Upper lobe of left lung (tissue), 6 donors: ENCODE measurements around the gene TMEM164. TPM values are rescaled to one million over a fixed set of nuclear protein-coding genes. Genes with fewer than 3 reads are reported as not detected.

Experiments
- ATAC-seq, 2 donors: fragments of 200-7000 bp; cut with Tn5 transposase; one replicate each; pipeline ENCODE4 v1.9.1; 2022; ENCODE audit warnings: mild to moderate bottlenecking in 2 of 2, moderate library complexity in 2 of 2; ENCODE audit not compliant: low FRiP score in 2 of 2
- DNase-seq, 2 donors: peaks; one replicate each; pipeline ENCODE4 v3.0.0-alpha.2; 2019 to 2020
- H3K27ac ChIP-seq, 4 donors: fragments of 200-600 bp; sonication (generic); one replicate each; pipeline ENCODE4 v1.5.1; 2016 to 2019
- H3K27me3 ChIP-seq, 4 donors: fragments of 200-600 bp; sonication (generic); one replicate each; pipeline ENCODE4 v1.5.1; 2017 to 2019
- H3K36me3 ChIP-seq, 4 donors: fragments of 200-600 bp; sonication (generic); one replicate each; pipeline ENCODE4 v1.5.1; 2016 to 2019
- H3K4me1 ChIP-seq, 4 donors: fragments of 200-600 bp; sonication (generic); one replicate each; pipeline ENCODE4 v1.5.1; 2018 to 2019
- H3K4me3 ChIP-seq, 4 donors: fragments of 200-600 bp; sonication (generic); one replicate each; pipeline ENCODE4 v1.5.1; 2017 to 2019; ENCODE audit warnings: mild to moderate bottlenecking in 2 of 4, moderate library complexity in 1 of 4
- H3K9me3 ChIP-seq, 4 donors: fragments of 200-600 bp; sonication (generic); one replicate each; pipeline ENCODE4 v1.5.1; 2018 to 2019
- EP300 ChIP-seq, 4 donors: sonication (generic); formaldehyde crosslinking; IDR thresholded peaks; one replicate each; pipeline ENCODE4 v1.5.1; 2017; ENCODE audit warnings: antibody characterized with exemption in 4 of 4, control low read depth in 2 of 4
- POLR2A ChIP-seq, 4 donors: fragments of 450-650 bp; IDR thresholded peaks; one replicate each; pipeline ENCODE4 v1.5.1; 2016 to 2017; ENCODE audit warnings: antibody characterized with exemption in 4 of 4, mild to moderate bottlenecking in 2 of 4
- POLR2AphosphoS5 ChIP-seq, 2 donors: sonication (generic); formaldehyde crosslinking; IDR thresholded peaks; one replicate each; pipeline ENCODE4 v1.5.1; 2017; ENCODE audit warnings: antibody characterized with exemption in 2 of 2
- WGBS, 2 donors: methylation state at CpG; one replicate each; pipeline ENCODE4 v1.1.5; 2017 to 2018; 5-methylcytosine and 5-hydroxymethylcytosine counted together
- total RNA-seq, 6 donors: library from RNA; depleted of rRNA in 4 of 6; stranded (reverse); fragments of >200 nt in 4 of 6; gene quantifications; one replicate each; pipeline versions ENCODE4 v1.1.0 to v1.2.1, GENCODE V29; 2016 to 2021
- TF ChIP-seq, protein P1 (sequence below), 6 experiments: fragments of 450-650 bp in 4 of 6; fragments of 200-600 bp in 2 of 6; sonication (generic) in 2 of 6; IDR thresholded peaks; one replicate each; pipeline ENCODE4 v1.5.1; 2016 to 2019; ENCODE audit warnings: antibody characterized with exemption in 6 of 6
- donor health status: DM: no; HTN: no; CAD: no; lungs with moderate emphysema.
- donor health status: DM: no; HTN: yes; CAD: no; lungs with severe emphysema.

The TMEM164 gene
- total RNA-seq, 6 donors from 2014 or later, result 41.8 to 115 (median 61.8) TPM

- H3K36me3 ChIP-seq, result no peaks in the 10 kb centered on the region
- H3K9me3 ChIP-seq, result no peaks in the 10 kb centered on the region
- DNase-seq, result no peak
- 70 to 90% methylated on average over 4 of the region's 4 CpGs for WGBS, 2 donors
- no peak overlapping the region for H3K27ac ChIP-seq
- H3K4me1 ChIP-seq, result peaks cover 3 to 35% (median 7%) of the 10 kb centered on the region in 4 donors
- TF ChIP-seq, protein P1, sequence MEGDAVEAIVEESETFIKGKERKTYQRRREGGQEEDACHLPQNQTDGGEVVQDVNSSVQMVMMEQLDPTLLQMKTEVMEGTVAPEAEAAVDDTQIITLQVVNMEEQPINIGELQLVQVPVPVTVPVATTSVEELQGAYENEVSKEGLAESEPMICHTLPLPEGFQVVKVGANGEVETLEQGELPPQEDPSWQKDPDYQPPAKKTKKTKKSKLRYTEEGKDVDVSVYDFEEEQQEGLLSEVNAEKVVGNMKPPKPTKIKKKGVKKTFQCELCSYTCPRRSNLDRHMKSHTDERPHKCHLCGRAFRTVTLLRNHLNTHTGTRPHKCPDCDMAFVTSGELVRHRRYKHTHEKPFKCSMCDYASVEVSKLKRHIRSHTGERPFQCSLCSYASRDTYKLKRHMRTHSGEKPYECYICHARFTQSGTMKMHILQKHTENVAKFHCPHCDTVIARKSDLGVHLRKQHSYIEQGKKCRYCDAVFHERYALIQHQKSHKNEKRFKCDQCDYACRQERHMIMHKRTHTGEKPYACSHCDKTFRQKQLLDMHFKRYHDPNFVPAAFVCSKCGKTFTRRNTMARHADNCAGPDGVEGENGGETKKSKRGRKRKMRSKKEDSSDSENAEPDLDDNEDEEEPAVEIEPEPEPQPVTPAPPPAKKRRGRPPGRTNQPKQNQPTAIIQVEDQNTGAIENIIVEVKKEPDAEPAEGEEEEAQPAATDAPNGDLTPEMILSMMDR (IDR thresholded peaks at IDR 0.05), result no peak
- no peak for TF ChIP-seq POLR2A (IDR thresholded peaks at IDR 0.05)
- TF ChIP-seq POLR2AphosphoS5 (IDR thresholded peaks at IDR 0.05), result no peak
- no peak for TF ChIP-seq EP300 (IDR thresholded peaks at IDR 0.05)
- no peak for ATAC-seq
- no peaks in the 10 kb centered on the region for H3K27me3 ChIP-seq
- no peak overlapping the region for H3K4me3 ChIP-seq
These were observed 11.1 kb downstream of the TMEM164 start for GRCh38 chrX:110013968-110014367.

- Histone ChIP-seq H3K4me3 (no peak overlapping the region), H3K27ac (peak overlapping the region in 2 of 4 donors; percentile 38 to 54), H3K36me3 (no peaks in the 10 kb centered on the region), H3K27me3 (no peaks in the 10 kb centered on the region), H3K9me3 (no peaks in the 10 kb centered on the region), H3K4me1 (peaks cover 3 to 35% (median 7%) of the 10 kb centered on the region in 4 donors)
- DNase-seq (no peak), ATAC-seq (no peak)
- WGBS, 2 donors, result 35 to 43% methylated on average over 2 of the region's 2 CpGs
- TF ChIP-seq POLR2AphosphoS5 (IDR thresholded peaks at IDR 0.05), result no peak
- no peak for TF ChIP-seq EP300 (IDR thresholded peaks at IDR 0.05)
- no peak for TF ChIP-seq POLR2A (IDR thresholded peaks at IDR 0.05)
- TF ChIP-seq, protein P1 (IDR thresholded peaks at IDR 0.05), result no peak
These were observed 12.1 kb downstream of the TMEM164 start for GRCh38 chrX:110015032-110015431.

DNA sequence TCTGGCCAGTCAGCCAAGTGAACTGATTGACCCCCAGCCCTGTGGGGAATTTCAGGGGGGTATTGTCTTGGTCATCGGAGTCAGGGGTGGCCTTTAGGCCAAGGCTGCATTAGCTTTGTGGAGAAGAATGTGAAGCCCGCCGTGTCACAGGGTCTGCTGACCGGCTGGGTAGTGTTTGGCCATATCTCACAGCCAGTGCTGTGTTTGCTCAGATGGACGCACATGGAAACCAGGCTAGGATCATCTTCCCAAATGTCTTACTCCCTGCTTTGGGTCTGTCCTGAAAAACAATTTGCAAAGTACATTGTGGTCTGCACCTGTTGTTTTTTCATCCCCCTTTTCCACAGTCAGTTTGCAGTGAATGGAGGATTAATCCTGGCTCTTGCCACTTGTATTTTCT is 13.0 kb downstream of the TMEM164 start:
- Histone ChIP-seq H3K27me3 (no peaks in the 10 kb centered on the region), H3K4me3 (no peak overlapping the region), H3K4me1 (peaks cover 3 to 37% (median 6%) of the 10 kb centered on the region in 4 donors), H3K36me3 (no peaks in the 10 kb centered on the region), H3K27ac (peak overlapping the region in 2 of 4 donors; percentile 39 to 49), H3K9me3 (no peaks in the 10 kb centered on the region)
- ATAC-seq, result no peak
- 83% methylated on average over 5 of the region's 5 CpGs; no CpG with 5 or more reads in 1 of the 2 donors for WGBS, 2 donors
- no peak for DNase-seq
- TF ChIP-seq POLR2AphosphoS5 (IDR thresholded peaks at IDR 0.05), result no peak
- TF ChIP-seq EP300 (IDR thresholded peaks at IDR 0.05), result no peak
- TF ChIP-seq POLR2A (IDR thresholded peaks at IDR 0.05), result no peak
- TF ChIP-seq, protein P1 (IDR thresholded peaks at IDR 0.05), result no peak

GRCh38 chrX:110020536-110020935 is 17.6 kb downstream of the TMEM164 start:
- no peak for DNase-seq
- Histone ChIP-seq H3K27ac (no peak overlapping the region), H3K9me3 (no peaks in the 10 kb centered on the region), H3K36me3 (no peaks in the 10 kb centered on the region), H3K4me3 (no peak overlapping the region), H3K4me1 (peaks cover 0 to 13% (median 4%) of the 10 kb centered on the region in 4 donors), H3K27me3 (no peaks in the 10 kb centered on the region)
- ATAC-seq, result no peak
- 67% methylated on average over 1 of the region's 1 CpG for WGBS, 2 donors
- TF ChIP-seq EP300 (IDR thresholded peaks at IDR 0.05) (no peak), POLR2AphosphoS5 (IDR thresholded peaks at IDR 0.05) (no peak), POLR2A (IDR thresholded peaks at IDR 0.05) (no peak)
- TF ChIP-seq, protein P1 (IDR thresholded peaks at IDR 0.05), result no peak
